ENCODE results near the gene PSMG4.

Gene PSMG4

GRCh38 chr6:3310051-3310448 is 51.3 kb downstream of the PSMG4 start:
- peaks cover 22% of the 10 kb centered on the region for H3K27me3 Mint-ChIP-seq
- H3K9me3 Mint-ChIP-seq, result peaks cover 4% of the 10 kb centered on the region
- no peak for ATAC-seq
- H3K4me1 Mint-ChIP-seq, result no peaks in the 10 kb centered on the region
- no peaks in the 10 kb centered on the region for H3K36me3 Mint-ChIP-seq
- no peak overlapping the region for H3K4me3 Mint-ChIP-seq
- no peak overlapping the region for H3K27ac Mint-ChIP-seq

- Mint-ChIP-seq H3K4me1 (no peaks in the 10 kb centered on the region), H3K36me3 (no peaks in the 10 kb centered on the region)
- no peak for ATAC-seq
Observed at GRCh38 chr6:3310703-3311102, 52.0 kb downstream of the PSMG4 start.

GRCh38 chr6:3311826-3312225 is 53.1 kb downstream of the PSMG4 start:
- no peak overlapping the region for H3K27ac Mint-ChIP-seq
- H3K27me3 Mint-ChIP-seq, result peaks cover 15% of the 10 kb centered on the region
- H3K9me3 Mint-ChIP-seq, result no peaks in the 10 kb centered on the region
- no peaks in the 10 kb centered on the region for H3K36me3 Mint-ChIP-seq
- ATAC-seq, result no peak
- H3K4me1 Mint-ChIP-seq, result no peaks in the 10 kb centered on the region
- H3K4me3 Mint-ChIP-seq, result no peak overlapping the region

More at GRCh38 chr6:3310703-3311102, 52.0 kb downstream of the PSMG4 start:
- peaks cover 3% of the 10 kb centered on the region for H3K9me3 Mint-ChIP-seq
- H3K27me3 Mint-ChIP-seq, result peaks cover 15% of the 10 kb centered on the region
- no peak overlapping the region for H3K27ac Mint-ChIP-seq
- H3K4me3 Mint-ChIP-seq, result no peak overlapping the region

GRCh38 chr6:3312604-3313231 is 54.0 kb downstream of the PSMG4 start:
- no peak overlapping the region for H3K4me3 Mint-ChIP-seq
- no peak for ATAC-seq
- no peaks in the 10 kb centered on the region for H3K36me3 Mint-ChIP-seq
- no peaks in the 10 kb centered on the region for H3K9me3 Mint-ChIP-seq
- no peaks in the 10 kb centered on the region for H3K4me1 Mint-ChIP-seq
- H3K27me3 Mint-ChIP-seq, result peaks cover 24% of the 10 kb centered on the region
- no peak overlapping the region for H3K27ac Mint-ChIP-seq

- no peak for ATAC-seq
- H3K4me1 Mint-ChIP-seq, result peaks cover 13% of the 10 kb centered on the region
- no peaks in the 10 kb centered on the region for H3K36me3 Mint-ChIP-seq
- no peak overlapping the region for H3K4me3 Mint-ChIP-seq
- H3K9me3 Mint-ChIP-seq, result no peaks in the 10 kb centered on the region
- H3K27ac Mint-ChIP-seq, result no peak overlapping the region
- peaks cover 38% of the 10 kb centered on the region for H3K27me3 Mint-ChIP-seq
Observed at GRCh38 chr6:3314176-3314575, 55.4 kb downstream of the PSMG4 start.

- no peak overlapping the region for H3K27ac Mint-ChIP-seq
- H3K4me1 Mint-ChIP-seq, result peaks cover 13% of the 10 kb centered on the region
- no peaks in the 10 kb centered on the region for H3K9me3 Mint-ChIP-seq
- H3K36me3 Mint-ChIP-seq, result no peaks in the 10 kb centered on the region
- no peak overlapping the region for H3K4me3 Mint-ChIP-seq
- peaks cover 45% of the 10 kb centered on the region for H3K27me3 Mint-ChIP-seq
- ATAC-seq, result no peak
Observed at GRCh38 chr6:3314621-3315467, 56.1 kb downstream of the PSMG4 start.

- H3K27ac Mint-ChIP-seq, result no peak overlapping the region
- H3K4me3 Mint-ChIP-seq, result no peak overlapping the region
- peaks cover 13% of the 10 kb centered on the region for H3K4me1 Mint-ChIP-seq
- no peaks in the 10 kb centered on the region for H3K36me3 Mint-ChIP-seq
- H3K27me3 Mint-ChIP-seq, result peaks cover 44% of the 10 kb centered on the region
- ATAC-seq, result no peak
- no peaks in the 10 kb centered on the region for H3K9me3 Mint-ChIP-seq
Observed at GRCh38 chr6:3315841-3316240, 57.1 kb downstream of the PSMG4 start.

GRCh38 chr6:3316331-3316730 is 57.6 kb downstream of the PSMG4 start:
- H3K36me3 Mint-ChIP-seq, result no peaks in the 10 kb centered on the region
- ATAC-seq, result no peak
- peaks cover 43% of the 10 kb centered on the region for H3K27me3 Mint-ChIP-seq
- peaks cover 13% of the 10 kb centered on the region for H3K4me1 Mint-ChIP-seq
- no peak overlapping the region for H3K27ac Mint-ChIP-seq
- H3K4me3 Mint-ChIP-seq, result no peak overlapping the region
- no peaks in the 10 kb centered on the region for H3K9me3 Mint-ChIP-seq

GRCh38 chr6:3316818-3317217 is 58.1 kb downstream of the PSMG4 start:
- no peak for ATAC-seq
- peaks cover 46% of the 10 kb centered on the region for H3K27me3 Mint-ChIP-seq
- H3K27ac Mint-ChIP-seq, result no peak overlapping the region
- H3K4me1 Mint-ChIP-seq, result peaks cover 13% of the 10 kb centered on the region
- H3K9me3 Mint-ChIP-seq, result no peaks in the 10 kb centered on the region
- H3K36me3 Mint-ChIP-seq, result no peaks in the 10 kb centered on the region
- no peak overlapping the region for H3K4me3 Mint-ChIP-seq

Data from stimulated activated memory B cell treated with anti-CD40 and anti-IgM and Interleukin-4, amounts not matched to agents 10 μg/mL and 1 μg/mL and 100 μg/mL, for 72 hours (primary cell).